ENCODE data around the gene HTRA3.

HTRA3 gene

GRCh38 chr4:8269535-8270417, at the start of gene HTRA3:
TSS of gene HTRA3 (plus strand) at chr4:8269754. CDS start at chr4:8269969, 215 bp downstream.
- no peak for DNase-seq (ENCODE audit: low read depth in 2 of 2)

GRCh38 chr4:8220661-8221450, 48.7 kb upstream of the HTRA3 start:
- no peak for DNase-seq (ENCODE audit: low read depth in 2 of 2)

DNA sequence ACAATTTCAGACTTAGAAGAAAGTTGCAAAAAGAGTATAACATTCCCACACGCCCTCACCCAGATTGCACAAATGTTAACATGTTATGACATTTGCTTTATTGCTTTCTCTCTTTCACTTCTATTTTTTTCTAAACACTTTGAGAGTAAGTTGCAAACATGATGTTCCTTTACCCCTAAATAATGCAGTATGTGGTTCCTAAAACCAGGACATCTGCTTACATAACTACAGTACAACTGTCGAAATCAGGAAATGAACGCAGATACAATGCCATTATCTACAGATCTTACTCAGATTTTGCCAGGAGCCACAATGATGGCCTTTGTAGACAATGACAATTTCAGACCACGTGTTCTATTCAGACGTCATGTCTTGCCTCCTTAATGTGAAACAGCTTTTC, 48.1 kb upstream of the HTRA3 start:
- DNase-seq (ENCODE audit: low read depth in 2 of 2): no peak

DNA sequence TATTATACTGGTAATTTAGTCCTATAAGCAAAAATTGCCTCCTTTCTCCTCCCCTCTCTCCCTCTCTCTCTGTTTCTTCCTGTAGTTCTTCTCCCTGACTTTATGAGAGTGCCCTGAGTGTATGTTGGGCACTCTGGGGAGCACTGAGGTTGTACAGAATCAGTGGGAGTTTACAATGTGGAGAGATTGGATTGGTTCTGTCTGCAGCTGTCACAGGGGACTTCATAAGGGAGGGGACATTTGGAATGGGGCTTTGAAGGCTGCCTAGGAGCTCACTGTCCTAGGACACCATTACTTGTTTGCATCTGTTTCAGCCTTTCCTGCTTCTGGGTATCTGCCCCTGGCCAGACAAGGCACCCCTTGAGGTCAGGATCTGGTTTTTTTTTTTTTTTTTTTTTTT, 47.6 kb upstream of the HTRA3 start:
- DNase-seq (ENCODE audit: low read depth in 2 of 2): no peak

DNA sequence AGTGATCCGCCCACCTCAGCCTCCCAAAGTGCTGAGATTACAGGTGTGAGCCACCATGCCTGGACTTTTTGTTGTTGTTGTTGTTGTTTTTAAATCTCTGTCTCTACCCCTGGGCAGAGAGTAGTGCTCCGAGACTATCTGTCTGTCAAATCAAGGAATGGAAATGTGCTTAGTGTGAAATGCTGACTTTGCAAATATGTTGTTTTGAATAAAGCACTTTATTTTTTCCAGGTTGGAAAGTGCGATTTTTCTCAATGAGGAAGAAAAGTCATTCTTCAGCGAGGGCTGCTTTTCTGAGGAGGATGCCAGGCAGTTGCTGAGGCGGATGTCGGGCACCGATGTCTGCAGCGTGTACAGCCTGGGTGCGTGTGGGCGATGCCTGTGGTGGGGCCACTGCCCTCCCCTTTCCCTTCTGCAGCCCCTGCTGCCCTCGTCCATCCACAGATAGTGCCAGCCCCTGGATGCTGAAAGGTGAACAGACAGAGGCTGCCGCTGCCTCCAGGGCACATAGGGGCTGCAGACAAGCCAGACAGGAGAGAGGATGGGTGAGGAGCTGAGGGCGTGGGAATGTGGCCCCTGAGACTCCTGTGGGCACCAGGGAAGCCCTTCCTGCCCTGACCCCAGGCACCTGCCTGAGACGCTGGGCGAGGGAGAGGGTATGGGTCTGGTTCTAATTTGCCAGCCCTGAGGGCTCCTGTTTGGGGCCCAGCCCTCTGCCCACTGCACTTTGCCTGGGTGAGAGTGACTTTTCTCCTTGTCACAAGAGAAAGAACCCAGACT, 46.8 kb upstream of the HTRA3 start:
- DNase-seq (ENCODE audit: low read depth in 2 of 2): no peak

- no peak for DNase-seq (ENCODE audit: low read depth in 2 of 2)
These were observed 45.1 kb upstream of the HTRA3 start for GRCh38 chr4:8224267-8224974.

DNA sequence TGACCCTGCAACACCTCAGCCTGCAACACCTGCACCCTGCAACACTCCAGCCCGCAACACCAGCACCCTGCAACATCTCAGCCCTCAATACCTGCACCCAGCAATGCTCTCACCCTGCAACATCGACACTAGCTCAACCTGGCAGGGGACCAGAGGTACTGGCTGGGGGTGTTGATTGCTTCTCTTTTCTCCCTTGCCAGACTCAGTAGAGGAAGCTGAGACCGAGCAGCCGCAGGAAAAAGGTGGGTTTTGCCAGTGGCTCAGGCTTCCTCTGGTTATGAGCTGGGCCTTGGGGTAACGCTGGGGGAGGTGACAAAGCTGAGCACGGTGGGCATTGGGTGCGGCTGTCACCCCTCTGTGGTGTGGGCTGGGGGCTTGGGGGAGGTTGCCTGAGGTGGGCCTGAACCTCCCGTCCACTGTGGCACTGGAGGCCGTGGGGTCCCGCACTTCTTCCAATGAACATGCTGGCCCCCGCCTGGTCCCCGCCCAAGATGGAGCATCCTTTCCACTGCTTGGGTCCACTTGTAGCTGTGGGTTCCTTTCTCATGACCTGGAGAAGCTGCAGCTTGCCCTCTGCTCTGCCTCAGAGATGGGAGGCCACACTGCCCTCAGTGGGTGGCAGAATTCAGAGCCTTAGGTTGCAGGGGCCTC, 44.5 kb upstream of the HTRA3 start:
- DNase-seq (ENCODE audit: low read depth in 2 of 2): no peak

- DNase-seq (ENCODE audit: low read depth in 2 of 2): no peak
These were observed 43.7 kb upstream of the HTRA3 start for GRCh38 chr4:8225706-8226443.

DNA sequence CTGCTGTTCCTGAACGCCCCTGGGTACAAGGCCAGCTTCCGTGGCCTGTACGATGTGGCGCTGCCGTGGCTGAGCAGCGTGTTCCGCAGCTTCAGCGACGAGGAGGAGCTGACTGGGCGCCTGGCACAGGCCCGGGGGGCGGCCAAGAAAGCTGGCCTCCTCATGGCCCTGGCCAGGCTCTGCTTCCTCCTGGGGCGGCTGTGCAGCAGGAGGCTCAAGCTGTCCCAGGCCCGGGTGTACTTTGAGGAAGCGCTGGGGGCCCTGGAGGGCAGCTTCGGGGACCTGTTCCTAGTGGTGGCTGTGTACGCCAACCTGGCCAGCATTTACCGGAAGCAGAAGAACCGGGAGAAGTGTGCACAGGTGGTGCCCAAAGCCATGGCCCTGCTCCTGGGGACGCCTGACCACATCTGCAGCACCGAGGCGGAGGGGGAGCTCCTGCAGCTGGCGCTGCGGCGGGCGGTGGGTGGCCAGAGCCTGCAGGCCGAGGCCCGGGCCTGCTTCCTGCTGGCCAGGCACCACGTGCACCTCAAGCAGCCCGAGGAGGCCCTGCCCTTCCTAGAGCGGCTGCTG, 42.3 kb upstream of the HTRA3 start:
- no peak for DNase-seq (ENCODE audit: low read depth in 2 of 2)

DNA sequence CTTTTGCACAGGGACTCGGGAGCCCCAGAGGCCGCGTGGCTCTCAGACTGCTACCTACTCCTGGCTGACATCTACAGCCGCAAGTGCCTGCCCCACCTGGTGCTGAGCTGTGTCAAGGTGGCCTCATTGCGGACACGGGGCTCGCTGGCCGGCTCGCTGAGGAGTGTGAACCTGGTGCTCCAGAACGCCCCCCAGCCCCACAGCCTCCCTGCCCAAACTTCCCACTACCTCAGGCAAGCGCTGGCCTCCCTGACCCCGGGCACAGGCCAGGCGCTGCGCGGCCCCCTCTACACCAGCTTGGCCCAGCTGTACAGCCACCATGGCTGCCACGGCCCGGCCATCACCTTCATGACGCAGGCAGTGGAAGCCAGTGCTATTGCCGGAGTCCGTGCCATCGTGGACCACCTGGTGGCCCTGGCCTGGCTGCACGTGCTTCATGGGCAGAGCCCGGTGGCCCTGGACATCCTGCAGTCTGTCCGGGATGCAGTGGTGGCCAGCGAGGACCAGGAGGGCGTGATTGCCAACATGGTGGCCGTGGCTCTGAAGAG, 41.7 kb upstream of the HTRA3 start:
- no peak for DNase-seq (ENCODE audit: low read depth in 2 of 2)

GRCh38 chr4:8228319-8229250, 41.0 kb upstream of the HTRA3 start:
- DNase-seq (ENCODE audit: low read depth in 2 of 2): peak; percentile 69 to 83

GRCh38 chr4:8229331-8229975, 40.1 kb upstream of the HTRA3 start:
- DNase-seq (ENCODE audit: low read depth in 2 of 2): peak; percentile 31 to 46

- no peak for DNase-seq (ENCODE audit: low read depth in 2 of 2)
These were observed 39.5 kb upstream of the HTRA3 start for GRCh38 chr4:8230033-8230432.

DNA sequence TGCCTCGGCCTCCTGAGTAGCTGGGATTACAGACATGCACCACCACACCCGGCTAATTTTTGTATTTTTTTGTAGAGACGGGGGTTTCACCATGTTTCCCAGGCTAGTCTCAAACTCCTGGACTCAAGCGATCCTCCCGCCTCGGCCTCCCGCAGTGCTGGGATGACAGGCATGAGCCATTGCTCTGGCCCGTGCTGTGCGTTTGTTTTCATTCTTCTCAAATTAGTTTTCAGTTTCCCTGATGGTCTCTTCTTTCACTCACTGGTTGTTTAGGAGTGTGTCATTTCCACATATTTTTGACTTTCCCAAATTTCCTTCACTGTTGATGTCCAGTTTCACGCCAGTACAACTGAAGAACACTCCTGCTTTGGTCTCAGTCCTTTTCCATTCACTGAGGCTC, 38.7 kb upstream of the HTRA3 start:
- no peak for DNase-seq (ENCODE audit: low read depth in 2 of 2)

DNA sequence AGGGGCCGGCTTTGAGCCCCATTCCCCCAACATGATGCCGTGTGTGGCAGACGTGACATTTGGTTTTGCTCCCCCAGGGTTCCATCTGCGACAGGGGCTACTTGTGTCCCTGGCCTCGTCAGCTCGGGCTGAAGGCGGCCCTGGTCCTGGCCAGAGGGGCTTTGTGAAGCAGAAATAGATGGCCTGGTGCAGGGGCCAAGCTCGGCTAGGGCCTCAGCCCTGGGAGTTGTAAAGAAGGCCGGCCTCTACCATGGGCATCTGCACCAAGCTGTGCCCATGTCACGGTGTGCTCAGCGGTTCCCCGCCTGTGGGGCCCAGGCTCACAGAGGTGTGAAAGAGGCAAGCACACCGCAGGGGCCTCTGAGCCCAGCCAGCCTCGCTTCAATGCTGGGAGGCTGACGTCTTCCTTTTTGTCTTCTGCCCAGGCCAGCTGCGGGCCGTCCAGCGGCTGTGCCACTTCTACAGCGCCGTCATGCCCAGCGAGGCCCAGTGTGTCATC, 38.0 kb upstream of the HTRA3 start:
- no peak for DNase-seq (ENCODE audit: low read depth in 2 of 2)

DNA sequence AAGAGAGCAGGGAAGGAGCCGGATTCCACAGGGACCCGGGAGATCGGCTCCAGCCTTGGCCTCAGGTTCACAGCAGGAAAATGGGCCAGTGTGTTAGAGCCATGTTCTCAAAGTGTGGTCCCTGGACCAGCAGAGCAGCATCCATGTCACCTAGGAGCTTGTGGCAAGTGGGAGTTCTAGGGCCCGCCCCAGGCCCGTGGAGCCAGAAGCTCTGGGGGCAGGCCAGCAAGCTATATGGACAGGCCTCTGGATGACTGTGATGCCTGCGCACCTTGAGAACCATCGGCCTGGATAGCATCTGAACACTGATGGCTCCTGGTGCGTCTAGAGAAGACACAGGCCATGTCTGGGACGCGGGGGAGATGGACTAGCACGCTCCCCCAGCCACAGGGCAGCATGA, 36.8 kb upstream of the HTRA3 start:
- DNase-seq (ENCODE audit: low read depth in 2 of 2): no peak

- no peak for DNase-seq (ENCODE audit: low read depth in 2 of 2)
These were observed 35.7 kb upstream of the HTRA3 start for GRCh38 chr4:8233672-8234484.

Measured in stimulated activated CD8-positive, alpha-beta memory T cell treated with anti-CD3 and anti-CD28 coated beads, Interleukin-7, amount 100 ng/mL, for 4 hours (primary cell).